ENCODE results near the gene RAB10. TPM values are rescaled to one million over a fixed set of nuclear protein-coding genes. Genes with fewer than 3 reads are reported as not detected.

Gene RAB10
- total and polyA plus RNA-seq, 2 of the 13 experiments (the other 11 are each of a cell fraction or from before 2014, with no cell fraction given): 48.2 to 120 TPM

DNA sequence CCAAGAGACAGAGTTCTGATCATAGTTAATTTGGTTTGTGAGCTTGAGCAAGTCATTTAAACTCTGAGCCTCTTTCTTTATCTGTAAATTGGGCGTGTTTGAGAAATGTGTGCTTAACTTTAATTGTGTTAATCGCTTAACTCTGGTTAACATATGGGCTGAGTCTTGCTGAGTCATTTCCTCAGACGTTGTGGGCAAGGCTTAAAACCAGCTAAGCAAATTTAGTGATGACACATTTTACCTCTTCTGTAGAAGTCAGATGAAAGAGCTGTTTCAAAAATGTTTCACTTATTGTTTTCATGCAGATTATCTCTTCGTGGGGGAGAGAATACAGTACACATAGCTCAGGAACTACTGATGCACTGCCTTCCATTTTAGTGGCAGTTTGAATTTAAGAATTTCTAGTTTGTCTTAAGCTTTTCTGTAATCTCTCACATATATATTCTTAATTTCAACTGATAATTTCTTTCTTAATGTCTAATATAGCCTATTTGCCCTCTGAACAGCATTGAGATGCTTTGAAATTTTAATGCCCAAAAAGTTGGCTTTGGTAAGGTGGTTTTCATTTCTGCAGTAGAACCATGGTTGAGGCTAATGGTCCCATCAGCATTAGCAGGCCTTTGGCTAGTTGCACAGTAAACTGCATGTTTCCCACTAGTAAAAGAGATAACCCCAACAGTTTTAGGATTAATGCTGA lies 34.9 kb downstream of the RAB10 start (continued):
- TF ChIP-seq ZSCAN31 (CRISPR knock-in tag; IDR thresholded peaks at IDR 0.05; ENCODE audit: low read depth) (no peak), ZNF510 (CRISPR knock-in tag; IDR thresholded peaks at IDR 0.05; ENCODE audit: low read depth) (no peak), DNMT3B (CRISPR knock-in tag; conservative IDR thresholded peaks at IDR 0.05) (no peak), U2AF1 (optimal IDR thresholded peaks at IDR 0.05; ENCODE audit: low read depth, low read length) (no peak), TBL1XR1 (IDR thresholded peaks at IDR 0.05; ENCODE audit: borderline replicate concordance, low read length, partially characterized antibody) (no peak), HNRNPUL1 (IDR thresholded peaks at IDR 0.05; ENCODE audit: low read depth, low read length) (no peak), PHF5A (CRISPR knock-in tag; IDR thresholded peaks at IDR 0.05; ENCODE audit: low read depth, unreplicated experiment) (no peak), SOX5 (CRISPR knock-in tag; IDR thresholded peaks at IDR 0.05; ENCODE audit: borderline replicate concordance) (peak; percentile 49; the same call in 1 of the 2 replicates), ZNF460 (CRISPR knock-in tag; IDR thresholded peaks at IDR 0.05; ENCODE audit: borderline replicate concordance) (no peak), ZNF629 (CRISPR knock-in tag; conservative IDR thresholded peaks at IDR 0.05) (0 out of 2 replicates have a peak, but pooled peaks have one; percentile 48), ZNF224 (CRISPR knock-in tag; IDR thresholded peaks at IDR 0.05) (no peak), HNRNPLL (IDR thresholded peaks at IDR 0.05; ENCODE audit: low read depth, low read length, poor library complexity, severe bottlenecking) (no peak), ZFYVE20 (CRISPR knock-in tag; IDR thresholded peaks at IDR 0.05; ENCODE audit: borderline replicate concordance, low read depth) (no peak), ZNF337 (CRISPR knock-in tag; IDR thresholded peaks at IDR 0.05; ENCODE audit: borderline replicate concordance, low read depth) (no peak), EP300 (IDR thresholded peaks at IDR 0.05; ENCODE audit: low read depth in 2 of 2, low read length in 2 of 2) (peak in 1 of 2 experiments; percentile 35; a peak in 1 of 4 replicates), EP300 (CRISPR knock-in tag; IDR thresholded peaks at IDR 0.05; ENCODE audit: borderline replicate concordance) (no peak), HDAC2 (CRISPR knock-in tag; IDR thresholded peaks at IDR 0.05) (no peak), HCFC1 (IDR thresholded peaks at IDR 0.05; ENCODE audit: low read depth, low read length) (no peak), ZNF792 (CRISPR knock-in tag; IDR thresholded peaks at IDR 0.05) (no peak)
- TF ChIP-seq, protein P1, sequence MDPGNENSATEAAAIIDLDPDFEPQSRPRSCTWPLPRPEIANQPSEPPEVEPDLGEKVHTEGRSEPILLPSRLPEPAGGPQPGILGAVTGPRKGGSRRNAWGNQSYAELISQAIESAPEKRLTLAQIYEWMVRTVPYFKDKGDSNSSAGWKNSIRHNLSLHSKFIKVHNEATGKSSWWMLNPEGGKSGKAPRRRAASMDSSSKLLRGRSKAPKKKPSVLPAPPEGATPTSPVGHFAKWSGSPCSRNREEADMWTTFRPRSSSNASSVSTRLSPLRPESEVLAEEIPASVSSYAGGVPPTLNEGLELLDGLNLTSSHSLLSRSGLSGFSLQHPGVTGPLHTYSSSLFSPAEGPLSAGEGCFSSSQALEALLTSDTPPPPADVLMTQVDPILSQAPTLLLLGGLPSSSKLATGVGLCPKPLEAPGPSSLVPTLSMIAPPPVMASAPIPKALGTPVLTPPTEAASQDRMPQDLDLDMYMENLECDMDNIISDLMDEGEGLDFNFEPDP (CRISPR knock-in tag; conservative IDR thresholded peaks at IDR 0.05): no peak
- TF ChIP-seq, protein P2, sequence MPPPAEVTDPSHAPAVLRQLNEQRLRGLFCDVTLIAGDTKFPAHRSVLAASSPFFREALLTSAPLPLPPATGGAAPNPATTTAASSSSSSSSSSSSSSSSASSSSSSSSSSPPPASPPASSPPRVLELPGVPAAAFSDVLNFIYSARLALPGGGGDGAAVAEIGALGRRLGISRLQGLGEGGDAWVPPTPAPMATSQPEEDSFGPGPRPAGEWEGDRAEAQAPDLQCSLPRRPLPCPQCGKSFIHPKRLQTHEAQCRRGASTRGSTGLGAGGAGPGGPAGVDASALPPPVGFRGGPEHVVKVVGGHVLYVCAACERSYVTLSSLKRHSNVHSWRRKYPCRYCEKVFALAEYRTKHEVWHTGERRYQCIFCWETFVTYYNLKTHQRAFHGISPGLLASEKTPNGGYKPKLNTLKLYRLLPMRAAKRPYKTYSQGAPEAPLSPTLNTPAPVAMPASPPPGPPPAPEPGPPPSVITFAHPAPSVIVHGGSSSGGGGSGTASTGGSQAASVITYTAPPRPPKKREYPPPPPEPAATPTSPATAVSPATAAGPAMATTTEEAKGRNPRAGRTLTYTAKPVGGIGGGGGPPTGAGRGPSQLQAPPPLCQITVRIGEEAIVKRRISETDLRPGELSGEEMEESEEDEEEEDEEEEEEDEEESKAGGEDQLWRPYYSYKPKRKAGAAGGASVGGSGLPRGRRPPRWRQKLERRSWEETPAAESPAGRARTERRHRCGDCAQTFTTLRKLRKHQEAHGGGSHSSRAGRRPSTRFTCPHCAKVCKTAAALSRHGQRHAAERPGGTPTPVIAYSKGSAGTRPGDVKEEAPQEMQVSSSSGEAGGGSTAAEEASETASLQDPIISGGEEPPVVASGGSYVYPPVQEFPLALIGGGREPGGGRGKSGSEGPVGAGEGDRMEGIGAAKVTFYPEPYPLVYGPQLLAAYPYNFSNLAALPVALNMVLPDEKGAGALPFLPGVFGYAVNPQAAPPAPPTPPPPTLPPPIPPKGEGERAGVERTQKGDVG (CRISPR knock-in tag; IDR thresholded peaks at IDR 0.05; ENCODE audit: borderline replicate concordance): no peak
- TF ChIP-seq, protein P3, sequence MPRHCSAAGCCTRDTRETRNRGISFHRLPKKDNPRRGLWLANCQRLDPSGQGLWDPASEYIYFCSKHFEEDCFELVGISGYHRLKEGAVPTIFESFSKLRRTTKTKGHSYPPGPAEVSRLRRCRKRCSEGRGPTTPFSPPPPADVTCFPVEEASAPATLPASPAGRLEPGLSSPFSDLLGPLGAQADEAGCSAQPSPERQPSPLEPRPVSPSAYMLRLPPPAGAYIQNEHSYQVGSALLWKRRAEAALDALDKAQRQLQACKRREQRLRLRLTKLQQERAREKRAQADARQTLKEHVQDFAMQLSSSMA (CRISPR knock-in tag; IDR thresholded peaks at IDR 0.05): no peak
- TF ChIP-seq, protein P4, sequence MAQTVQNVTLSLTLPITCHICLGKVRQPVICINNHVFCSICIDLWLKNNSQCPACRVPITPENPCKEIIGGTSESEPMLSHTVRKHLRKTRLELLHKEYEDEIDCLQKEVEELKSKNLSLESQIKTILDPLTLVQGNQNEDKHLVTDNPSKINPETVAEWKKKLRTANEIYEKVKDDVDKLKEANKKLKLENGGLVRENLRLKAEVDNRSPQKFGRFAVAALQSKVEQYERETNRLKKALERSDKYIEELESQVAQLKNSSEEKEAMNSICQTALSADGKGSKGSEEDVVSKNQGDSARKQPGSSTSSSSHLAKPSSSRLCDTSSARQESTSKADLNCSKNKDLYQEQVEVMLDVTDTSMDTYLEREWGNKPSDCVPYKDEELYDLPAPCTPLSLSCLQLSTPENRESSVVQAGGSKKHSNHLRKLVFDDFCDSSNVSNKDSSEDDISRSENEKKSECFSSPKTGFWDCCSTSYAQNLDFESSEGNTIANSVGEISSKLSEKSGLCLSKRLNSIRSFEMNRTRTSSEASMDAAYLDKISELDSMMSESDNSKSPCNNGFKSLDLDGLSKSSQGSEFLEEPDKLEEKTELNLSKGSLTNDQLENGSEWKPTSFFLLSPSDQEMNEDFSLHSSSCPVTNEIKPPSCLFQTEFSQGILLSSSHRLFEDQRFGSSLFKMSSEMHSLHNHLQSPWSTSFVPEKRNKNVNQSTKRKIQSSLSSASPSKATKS (CRISPR knock-in tag; IDR thresholded peaks at IDR 0.05): no peak

Measured in HepG2 (cell line).